Hepatocyte (in vitro differentiated cells): ENCODE data around the gene CRIM1. TPM values are rescaled to one million over a fixed set of nuclear protein-coding genes. Genes with fewer than 3 reads are reported as not detected.
A peak's percentile ranks its signal among the peaks of the same experiment; 100 is the strongest.

Source experiments
- DNase-seq: peaks from one replicate; pipeline ENCODE4 v3.0.0-alpha.2; 2016; ENCODE audit warnings: low spot score
- H2AFZ ChIP-seq: fragments of 200-600 bp; sonication (generic); 2 replicates; pipeline ENCODE4 v1.6.0; 2016; ENCODE audit warnings: antibody characterized with exemption, mild to moderate bottlenecking
- H3K27ac ChIP-seq: fragments of 200-600 bp; sonication (generic); 2 replicates; pipeline ENCODE4 v1.5.1; 2016; ENCODE audit warnings: mild to moderate bottlenecking
- H3K27me3 ChIP-seq: fragments of 200-600 bp; sonication (generic); 2 replicates; pipeline ENCODE4 v1.6.1; 2016
- H3K36me3 ChIP-seq: fragments of 200-600 bp; sonication (generic); replicated peaks from 2 replicates; pipeline ENCODE4 v1.5.1; 2016; ENCODE audit warnings: low read depth; ENCODE audit not compliant: insufficient read depth
- H3K4me1 ChIP-seq: fragments of 200-600 bp; sonication (generic); 2 replicates; pipeline ENCODE4 v1.5.1; 2016; ENCODE audit warnings: mild to moderate bottlenecking, moderate library complexity; ENCODE audit not compliant: insufficient read depth
- H3K4me2 ChIP-seq: fragments of 200-600 bp; sonication (generic); 2 replicates; pipeline ENCODE4 v1.6.0; 2016
- H3K4me3 ChIP-seq: fragments of 200-600 bp; sonication (generic); 2 replicates; pipeline ENCODE4 v1.5.1; 2016; ENCODE audit warnings: mild to moderate bottlenecking
- H3K79me2 ChIP-seq: fragments of 200-600 bp; sonication (generic); 2 replicates; pipeline ENCODE4 v1.6.0; 2017; ENCODE audit warnings: mild to moderate bottlenecking
- H3K9me2 ChIP-seq: fragments of 200-600 bp; sonication (generic); replicated peaks from 2 replicates; pipeline ENCODE4 v1.6.0; 2017; ENCODE audit warnings: mild to moderate bottlenecking; ENCODE audit not compliant: insufficient read depth
- H3K9me3 ChIP-seq: fragments of 200-600 bp; sonication (generic); 2 replicates; pipeline ENCODE4 v1.5.1; 2016; ENCODE audit warnings: low read depth, mild to moderate bottlenecking
- H4K20me1 ChIP-seq: fragments of 200-600 bp; sonication (generic); 2 replicates; pipeline ENCODE4 v1.6.0; 2016; ENCODE audit warnings: mild to moderate bottlenecking; ENCODE audit not compliant: insufficient read depth, poor library complexity, severe bottlenecking
- CTCF ChIP-seq: fragments of 200-600 bp; sonication (generic); IDR thresholded peaks from 2 replicates; pipeline ENCODE4 v1.5.1; 2016; ENCODE audit warnings: antibody characterized with exemption, mild to moderate bottlenecking; ENCODE audit not compliant: poor library complexity
- EZH2 ChIP-seq: fragments of 200-600 bp; sonication (generic); IDR thresholded peaks from 2 replicates; pipeline ENCODE4 v1.6.1; 2016; ENCODE audit warnings: antibody characterized with exemption, mild to moderate bottlenecking, borderline replicate concordance
- EZH2phosphoT487 ChIP-seq: fragments of 200-600 bp; sonication (generic); IDR thresholded peaks from one replicate; pipeline ENCODE4 v1.6.1; 2018; ENCODE audit warnings: antibody characterized with exemption, mild to moderate bottlenecking, low read depth, moderate library complexity; ENCODE audit not compliant: unreplicated experiment, severe bottlenecking
- WGBS: methylation state at CpG from one replicate; pipeline ENCODE4 v1.1.6; 2016; ENCODE audit warnings: low lambda C conversion rate; ENCODE audit errors: missing lambda C conversion rate; 5-methylcytosine and 5-hydroxymethylcytosine counted together
- polyA plus RNA-seq: library from polyadenylated mRNA; unstranded; fragments of >200 nt; fragmentation: Nextera tagmentation; extraction: Ambion mirVana; gene quantifications from 2 replicates; pipeline ENCODE4 v1.2.1, GENCODE V29; 2016
- total RNA-seq: library from RNA; depleted of rRNA; stranded (reverse); fragments of >200 nt; gene quantifications from 2 replicates; pipeline ENCODE4 v1.2.3, GENCODE V29; 2014

Gene CRIM1
- total and polyA plus RNA-seq, 2 experiments from 2014 or later: 23.0 to 40.8 TPM

GRCh38 chr2:36544638-36545338 lies 189.2 kb downstream of the CRIM1 start:
- Histone ChIP-seq H3K9me3 (no peaks in the 10 kb centered on the region), H3K27me3 (no peaks in the 10 kb centered on the region), H4K20me1 (no peaks in the 10 kb centered on the region), H3K4me3 (no peak overlapping the region), H3K27ac (no peak overlapping the region), H3K4me1 (no peaks in the 10 kb centered on the region), H3K9me2 (no peaks in the 10 kb centered on the region), H3K4me2 (no peak overlapping the region), H2AFZ (no peak overlapping the region), H3K79me2 (no peaks in the 10 kb centered on the region), H3K36me3 (no peaks in the 10 kb centered on the region)
- WGBS: 90% methylated on average over 6 of the region's 6 CpGs
- TF ChIP-seq EZH2phosphoT487 (no peak), CTCF (peak; percentile 13)
- no peak for DNase-seq

GRCh38 chr2:36545871-36546416 lies 190.4 kb downstream of the CRIM1 start:
- Histone ChIP-seq H3K27ac (no peak overlapping the region), H3K27me3 (no peaks in the 10 kb centered on the region), H3K4me3 (no peak overlapping the region), H3K4me2 (no peak overlapping the region), H3K36me3 (no peaks in the 10 kb centered on the region), H3K79me2 (no peaks in the 10 kb centered on the region), H3K4me1 (no peaks in the 10 kb centered on the region), H3K9me3 (no peaks in the 10 kb centered on the region), H2AFZ (no peak overlapping the region), H3K9me2 (no peaks in the 10 kb centered on the region), H4K20me1 (no peaks in the 10 kb centered on the region)
- 61% methylated on average over 1 of the region's 1 CpG for WGBS
- no peak for TF ChIP-seq CTCF
- no peak for TF ChIP-seq EZH2
- no peak for TF ChIP-seq EZH2phosphoT487
- DNase-seq: no peak

- DNase-seq: no peak
- Histone ChIP-seq H3K36me3 (no peaks in the 10 kb centered on the region), H2AFZ (no peak overlapping the region), H3K4me2 (no peak overlapping the region), H3K27me3 (no peaks in the 10 kb centered on the region), H3K79me2 (no peaks in the 10 kb centered on the region), H3K9me3 (no peaks in the 10 kb centered on the region), H3K4me3 (no peak overlapping the region), H3K27ac (no peak overlapping the region), H3K4me1 (no peaks in the 10 kb centered on the region), H3K9me2 (no peaks in the 10 kb centered on the region), H4K20me1 (no peaks in the 10 kb centered on the region)
- TF ChIP-seq CTCF: no peak
- TF ChIP-seq EZH2: no peak
- 97% methylated on average over 3 of the region's 3 CpGs for WGBS
Measured at GRCh38 chr2:36547906-36548305, 192.3 kb downstream of the CRIM1 start.
